NCI-H2171 (cell line): ENCODE results near the gene RNF152.
"Not testable (repeated sequence)": the region's sequence is repeated elsewhere in the genome, so short reads cannot be mapped to it uniquely, and the experiment has no call there.

Experiments used
- DNase-seq: peaks from one replicate; lab custom pipeline; 2025; lab: John Stamatoyannopoulos, UW

Gene RNF152

DNA sequence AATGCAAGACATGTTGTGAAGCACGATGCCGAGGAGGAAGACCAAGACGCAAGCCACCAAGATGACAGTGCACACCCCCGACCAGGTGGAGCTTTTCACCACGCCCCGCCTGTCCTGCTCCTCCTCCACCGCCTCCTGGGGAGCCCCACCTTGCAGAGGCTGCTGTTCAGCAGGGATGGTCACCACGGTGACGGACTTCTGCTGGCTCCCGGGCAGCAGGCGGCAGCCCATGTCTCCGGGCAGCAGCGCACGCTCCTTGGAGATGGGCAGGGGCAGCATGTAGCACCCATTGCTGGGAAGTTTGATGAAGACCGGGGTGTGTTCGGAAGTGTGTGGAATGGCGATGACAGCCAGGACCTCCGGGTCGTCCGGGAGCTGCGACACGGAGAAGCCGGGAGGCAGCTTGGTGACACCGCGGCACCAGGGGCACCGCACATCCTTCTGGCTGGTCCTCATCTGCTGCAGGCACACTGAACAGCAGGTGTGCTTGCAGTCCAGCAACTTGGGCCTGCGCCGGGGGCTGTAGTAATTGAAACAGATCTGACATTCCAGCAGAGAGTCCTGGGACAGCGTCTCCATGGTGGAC is 76.8 kb downstream of the RNF152 start:
- no peak for DNase-seq

DNA sequence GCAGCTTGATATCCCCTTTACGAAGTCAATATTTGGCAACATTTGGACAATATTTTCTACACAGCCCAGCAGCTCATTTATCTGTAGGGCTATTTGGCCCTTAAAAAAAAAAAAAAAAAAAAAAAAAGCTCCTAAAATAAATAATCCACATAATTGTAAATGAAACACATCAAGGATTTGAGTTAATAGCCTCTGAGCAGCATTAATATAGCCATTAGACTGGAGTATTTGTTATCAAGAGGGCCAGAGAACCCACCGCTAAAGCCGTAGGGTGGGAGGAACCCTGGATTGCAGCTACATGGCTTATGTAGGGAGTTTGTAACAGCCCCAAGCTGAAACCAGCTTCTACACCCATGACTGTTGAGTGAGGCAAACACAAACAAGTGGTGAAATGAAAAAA is 84.5 kb downstream of the RNF152 start:
- DNase-seq, result no peak

DNA sequence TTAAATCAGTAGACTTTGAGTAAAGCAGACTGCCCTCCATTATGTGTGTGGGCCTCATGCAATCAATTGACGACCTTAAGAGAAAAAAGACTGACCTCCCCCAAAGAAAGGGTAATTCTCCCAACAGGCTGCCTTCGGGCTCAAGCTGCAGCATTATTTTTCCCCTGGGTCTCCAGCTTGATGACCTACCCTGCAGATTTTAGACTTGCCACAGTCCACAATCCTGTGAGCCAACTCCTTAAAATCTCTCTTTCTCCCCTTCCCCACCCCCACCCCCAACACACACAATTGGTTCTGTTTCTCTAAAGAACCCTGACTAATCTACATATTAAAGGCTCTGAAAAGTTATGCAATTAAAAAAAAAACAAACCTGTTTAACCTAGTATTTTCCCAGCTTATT is 89.4 kb downstream of the RNF152 start:
- no peak for DNase-seq

DNA sequence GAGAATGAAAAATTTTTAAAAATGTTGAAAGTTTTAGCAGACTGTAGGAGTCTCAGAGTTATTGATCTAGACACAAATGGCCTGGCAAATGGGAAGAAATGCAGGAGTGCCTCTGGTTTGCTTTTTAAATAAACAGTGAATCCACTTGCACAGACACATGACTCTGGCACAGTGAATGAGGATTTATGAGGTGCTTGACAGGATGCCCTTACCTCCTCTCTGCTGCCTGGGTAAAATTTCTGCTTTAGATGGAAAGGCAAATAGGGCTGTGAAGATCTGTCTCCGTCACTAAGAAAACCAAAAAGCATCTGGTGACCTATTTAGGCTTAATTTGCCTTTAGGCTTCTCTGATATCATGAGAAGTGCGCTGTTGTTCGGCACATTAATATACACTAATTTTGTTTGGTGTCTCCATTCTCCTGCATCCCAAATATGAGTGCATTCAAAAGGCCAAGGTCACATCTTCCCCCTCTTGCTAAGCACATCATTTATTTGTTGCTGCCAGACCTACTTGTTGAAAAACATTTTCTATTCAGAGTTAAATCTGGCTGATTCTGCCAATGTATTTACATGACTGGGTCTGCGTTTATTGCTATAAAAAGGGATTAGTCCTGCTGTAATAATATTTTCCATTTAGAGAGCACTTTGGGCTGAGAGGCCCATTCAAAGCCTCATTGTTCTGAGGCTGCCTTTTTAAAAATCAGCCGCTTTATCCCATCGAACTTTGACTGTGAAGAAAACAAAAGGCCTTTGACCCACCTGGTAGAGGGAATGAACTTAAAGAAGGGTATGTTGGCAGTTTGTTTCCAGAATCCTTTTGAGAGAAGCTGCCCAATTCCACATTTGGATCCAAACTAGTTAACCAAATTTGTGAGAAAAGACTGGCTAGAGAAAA is 94.9 kb downstream of the RNF152 start:
- no peak for DNase-seq

DNA sequence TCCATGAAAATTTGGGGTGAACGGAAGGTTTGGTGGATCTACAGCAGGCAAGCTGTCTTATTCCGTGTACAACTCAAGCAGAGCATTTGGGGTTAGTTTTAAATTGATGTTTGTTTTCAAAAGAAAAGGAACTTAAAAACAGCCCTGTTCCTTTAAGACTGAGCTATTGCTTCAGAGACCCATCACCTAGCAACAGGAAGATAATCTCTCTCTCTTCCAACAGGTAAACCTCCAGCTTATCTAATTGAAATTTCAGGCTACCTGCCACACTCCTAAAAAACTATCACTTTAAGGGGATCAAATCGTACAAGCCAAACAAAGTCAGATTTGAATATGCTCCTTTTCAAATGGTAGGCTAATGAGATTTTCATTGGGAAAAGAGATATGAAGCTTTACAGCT is 101.8 kb downstream of the RNF152 start:
- no peak for DNase-seq

DNA sequence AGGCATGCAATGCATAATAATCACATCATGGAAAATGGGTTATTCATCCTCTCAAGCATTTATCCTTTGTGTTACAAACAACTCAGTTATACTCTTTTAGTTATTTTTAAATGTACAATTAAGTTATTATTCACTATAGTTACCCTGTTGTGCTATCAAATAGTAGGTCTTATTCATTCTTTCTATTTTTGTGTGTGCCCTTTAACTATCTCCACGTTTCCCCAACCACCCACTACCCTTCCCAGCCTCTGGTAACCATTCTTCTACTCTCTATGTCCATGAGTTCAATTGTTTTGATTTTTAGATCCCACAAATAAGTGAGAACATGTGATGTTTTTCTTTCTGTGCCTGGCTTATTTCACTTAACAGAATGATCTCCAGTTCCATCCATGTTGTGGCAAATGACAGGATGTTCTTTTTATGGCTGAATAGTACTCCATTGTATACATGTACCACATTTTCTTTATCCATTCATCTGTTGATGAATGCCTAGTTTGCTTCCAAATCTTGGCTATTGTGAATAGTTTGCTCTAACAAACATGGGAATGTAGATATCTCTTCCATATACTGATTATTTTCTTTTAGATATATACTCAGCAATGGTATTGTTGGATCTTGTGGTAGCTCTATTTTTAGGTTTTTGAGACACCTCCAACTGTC is 105.7 kb downstream of the RNF152 start:
- not testable (repeated sequence) for DNase-seq

DNA sequence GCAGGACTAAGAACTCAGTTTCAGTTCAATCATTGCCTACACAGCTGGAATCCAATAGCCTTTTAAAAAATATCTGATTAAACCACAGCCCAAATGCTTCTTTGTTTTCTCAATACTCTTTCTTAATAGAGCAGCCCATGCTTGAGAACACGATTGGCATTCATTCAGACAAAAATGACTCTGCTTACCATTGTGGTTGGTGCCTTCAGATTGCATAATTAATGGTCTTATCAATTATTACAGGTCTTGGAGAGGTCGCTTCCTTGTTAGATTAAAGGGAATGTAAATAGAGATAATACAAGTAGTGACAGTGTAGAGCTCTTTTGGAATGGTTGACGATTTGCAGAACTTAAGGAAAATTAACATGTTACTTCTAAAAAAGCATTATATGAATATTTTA is 107.2 kb downstream of the RNF152 start:
- no peak for DNase-seq

DNA sequence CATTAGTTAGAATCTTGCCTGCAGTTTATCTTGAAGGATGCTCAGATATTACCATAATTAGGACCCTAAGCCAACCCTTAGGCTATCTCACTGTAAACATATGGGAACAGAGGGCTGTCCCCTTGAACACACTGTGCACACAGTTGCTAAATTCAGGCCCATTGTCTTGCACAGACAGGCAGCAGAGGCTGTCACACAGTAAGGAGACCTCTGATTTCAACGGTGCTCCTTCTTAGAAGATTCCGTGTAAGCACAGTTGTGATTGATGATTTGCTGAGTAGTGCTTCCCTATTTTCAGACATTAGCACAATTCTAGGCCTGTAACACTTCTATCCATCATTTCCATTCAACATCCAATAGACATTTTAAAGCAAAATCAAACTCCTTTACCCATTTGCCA is 108.0 kb downstream of the RNF152 start:
- DNase-seq, result no peak

DNA sequence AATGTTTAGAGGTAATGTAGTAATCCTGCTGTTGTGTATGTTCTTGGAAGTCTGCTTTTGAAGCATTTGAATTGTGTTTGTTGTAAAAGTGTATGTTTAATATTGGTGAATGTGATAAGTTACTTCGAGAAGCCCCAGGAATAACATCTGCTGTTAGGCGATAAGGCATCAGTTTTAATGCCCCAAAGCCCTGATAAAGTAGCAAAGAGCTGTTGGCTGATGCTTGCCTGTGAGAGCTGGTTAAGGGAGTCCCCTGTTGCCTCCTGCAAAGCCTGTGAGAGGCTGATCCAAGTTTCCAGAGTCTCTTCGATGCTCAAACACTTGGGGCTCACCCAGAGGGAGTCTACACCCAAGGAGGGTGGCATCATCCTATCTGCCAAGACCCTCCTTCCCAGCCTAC is 110.3 kb downstream of the RNF152 start:
- no peak for DNase-seq

DNA sequence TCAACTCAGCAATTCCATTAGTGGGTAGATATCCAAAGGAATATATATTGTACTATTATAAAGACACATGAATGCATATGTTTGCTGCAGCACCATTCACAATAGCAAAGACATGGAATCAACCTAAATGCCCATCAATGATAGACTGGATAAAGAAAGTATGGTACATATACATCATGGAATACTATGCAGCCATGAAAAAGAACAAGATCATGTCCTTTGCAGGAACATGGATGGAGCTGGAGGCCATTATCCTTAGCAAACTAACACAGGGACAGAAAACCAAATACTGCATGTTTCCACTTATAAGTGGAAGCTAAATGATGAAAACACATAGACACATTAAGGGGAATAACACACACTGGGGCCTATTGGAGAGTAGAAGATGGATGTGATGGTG is 116.6 kb downstream of the RNF152 start:
- not testable (repeated sequence) for DNase-seq

DNA sequence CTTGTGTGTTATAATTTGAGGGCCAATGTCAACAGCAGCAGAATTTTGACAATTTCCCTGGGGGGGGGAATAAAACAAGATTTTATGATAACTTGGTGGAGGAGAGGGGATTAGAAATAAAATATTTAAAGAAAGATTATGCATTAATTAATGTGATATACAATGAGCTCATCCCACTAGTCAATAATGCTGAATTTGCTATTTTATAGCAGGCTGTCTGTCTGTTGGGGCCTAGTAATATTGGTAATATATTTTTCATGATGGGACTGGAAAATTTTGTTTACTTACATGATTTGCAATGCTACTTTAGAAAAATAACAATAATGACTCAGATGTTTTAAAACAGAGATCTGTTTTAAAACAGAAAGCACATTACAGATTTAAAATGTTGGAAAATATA is 118.0 kb downstream of the RNF152 start:
- DNase-seq, result no peak

DNA sequence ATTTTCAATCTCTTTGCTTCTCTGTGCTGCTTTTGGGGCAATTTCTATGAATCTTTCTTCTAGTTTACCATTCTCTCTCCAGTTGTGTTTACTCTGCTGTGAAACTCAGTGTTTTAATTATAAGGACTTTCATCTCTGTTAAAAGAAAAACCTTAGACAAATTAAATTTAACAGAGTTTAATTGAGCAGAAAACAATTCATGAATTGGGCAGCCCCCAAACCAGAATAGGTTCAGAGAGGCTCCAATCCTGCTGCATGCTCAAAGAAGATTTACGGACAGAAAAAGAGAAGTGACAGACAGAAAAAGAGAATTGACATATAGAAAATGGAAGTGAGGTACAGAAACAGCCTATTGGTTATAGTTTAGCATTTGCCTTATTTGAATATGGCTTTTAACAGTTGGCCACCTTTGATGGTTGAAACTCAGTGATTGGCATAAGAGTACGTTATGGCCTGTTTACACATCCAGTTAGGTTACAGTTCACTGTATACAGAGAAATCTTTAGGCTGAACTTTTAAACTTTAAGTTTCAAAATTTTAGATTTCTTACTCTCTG is 120.4 kb downstream of the RNF152 start:
- no peak for DNase-seq

DNA sequence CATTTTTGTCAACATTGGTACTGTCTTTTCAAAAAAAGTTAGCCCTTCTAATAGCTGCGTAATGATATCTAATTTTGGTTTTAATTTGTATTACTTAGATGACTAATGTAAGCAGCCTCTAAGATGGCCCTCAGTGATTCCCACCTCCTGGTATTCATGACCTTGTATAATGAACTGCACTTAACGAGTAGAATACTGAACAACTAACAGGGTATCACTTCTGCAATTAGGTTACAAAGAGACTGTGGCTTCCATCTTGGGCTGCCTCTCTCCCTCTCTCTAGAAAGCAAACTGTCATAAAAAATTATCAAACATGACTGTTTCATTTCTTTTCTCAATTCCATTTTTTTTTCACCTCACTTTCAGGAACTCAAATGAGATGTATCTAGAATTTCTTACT is 120.9 kb downstream of the RNF152 start:
- DNase-seq, result no peak

DNA sequence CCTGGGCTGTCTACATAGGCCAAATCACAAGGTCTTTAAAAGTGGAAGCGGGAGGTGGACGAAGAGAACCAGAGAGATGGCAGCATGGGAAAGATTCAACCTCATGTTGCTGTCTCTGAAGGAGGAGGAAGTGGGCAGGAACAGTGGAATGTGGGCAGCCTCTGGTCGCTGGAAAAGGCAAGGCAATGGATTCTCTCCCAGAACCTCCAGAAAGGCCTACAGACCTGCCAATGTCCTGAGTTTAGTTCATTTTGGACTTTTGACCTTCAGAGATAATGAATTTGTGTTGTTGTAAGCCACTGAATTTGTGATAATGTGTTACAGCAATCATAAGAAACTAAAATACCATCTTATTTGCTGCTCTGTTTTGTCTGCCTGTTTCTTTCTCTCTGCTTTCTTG is 122.5 kb downstream of the RNF152 start:
- no peak for DNase-seq

DNA sequence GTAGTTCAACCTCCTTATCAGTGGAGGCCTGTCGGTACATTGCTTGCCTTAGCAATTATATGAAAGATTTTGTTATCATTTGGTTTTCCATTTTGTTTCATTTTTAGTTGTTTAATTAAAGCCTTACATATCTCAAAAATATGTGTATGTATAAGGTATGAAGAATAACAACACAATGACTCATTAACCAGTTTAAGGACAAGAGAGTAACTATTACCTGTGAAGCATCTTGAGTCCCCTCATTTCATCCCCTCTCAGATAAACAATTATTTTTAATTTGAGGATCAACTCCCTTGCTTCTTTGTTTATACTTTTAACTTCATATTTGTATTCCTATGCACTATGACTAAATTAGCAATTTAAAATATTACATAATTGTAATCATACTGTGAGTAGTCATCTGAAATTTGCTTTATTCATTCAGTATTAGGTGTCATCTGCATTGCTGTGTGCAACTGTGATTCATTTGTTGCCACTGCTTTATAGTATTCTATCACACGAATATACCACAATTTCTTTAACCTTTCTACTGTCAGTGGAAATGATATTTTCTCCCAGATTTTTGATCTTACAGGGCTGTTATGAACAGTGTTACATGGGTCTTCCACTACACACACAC is 126.4 kb downstream of the RNF152 start:
- no peak for DNase-seq

DNA sequence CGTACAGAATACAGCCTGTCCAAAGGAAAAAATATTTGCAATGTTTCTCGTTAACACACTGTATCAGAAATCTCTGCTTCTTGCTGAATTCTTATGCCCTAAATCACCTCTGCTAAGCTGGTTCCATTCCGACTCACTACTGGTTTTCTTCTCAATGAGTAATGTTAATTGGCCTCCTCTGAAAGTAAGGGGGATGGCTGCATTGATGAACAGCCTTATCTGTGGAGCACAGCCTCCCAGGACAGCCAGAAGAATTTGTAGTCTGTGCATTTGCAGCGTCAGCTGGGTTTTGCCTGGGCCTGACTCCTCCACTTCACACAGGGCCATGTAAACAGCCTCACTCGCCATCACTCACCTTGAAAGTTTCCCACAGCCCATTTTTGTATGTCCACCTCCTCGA is 127.7 kb downstream of the RNF152 start:
- DNase-seq, result no peak

DNA sequence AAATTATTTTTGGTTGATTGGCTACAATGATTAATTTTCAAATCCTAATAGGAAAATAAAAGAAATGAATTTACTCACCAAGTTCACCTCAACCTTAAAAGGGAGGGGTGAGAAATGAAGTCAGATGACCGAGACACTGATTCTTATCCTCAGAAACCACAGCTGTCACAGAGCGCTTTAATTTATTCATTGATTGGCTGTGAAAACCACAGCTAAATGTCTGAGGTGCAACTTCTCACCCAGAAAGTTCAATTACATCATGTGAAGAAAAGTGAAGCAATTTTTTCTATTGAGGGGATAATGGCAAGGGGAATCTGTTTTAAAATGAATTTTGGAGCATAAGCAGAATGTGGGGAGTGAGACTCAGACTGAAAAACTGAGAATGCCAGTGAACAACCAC is 128.4 kb downstream of the RNF152 start:
- DNase-seq, result no peak

DNA sequence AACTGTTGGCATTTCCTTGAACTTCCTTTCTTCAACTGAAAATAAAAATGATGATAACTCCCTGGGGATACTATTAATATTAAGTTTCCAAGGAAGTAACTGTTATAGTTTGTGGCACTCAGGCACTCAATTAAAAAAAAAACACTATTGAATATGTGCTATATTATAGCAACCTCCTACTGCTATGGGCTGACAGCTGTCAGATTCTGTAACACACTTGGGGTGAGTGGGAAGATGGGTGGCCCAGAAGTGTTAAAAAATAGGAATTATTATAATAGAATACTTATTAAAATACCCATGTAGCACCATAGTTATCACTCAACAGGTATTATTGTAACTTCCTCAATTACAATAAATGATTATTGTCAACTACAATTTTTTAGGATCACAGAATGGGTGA is 130.9 kb downstream of the RNF152 start:
- DNase-seq, result no peak
